Activated CD8-positive, alpha-beta memory T cell treated with anti-CD3 and anti-CD28 coated beads, Interleukin-2, amount 10 ng/mL, durations not matched to agents 7 days and 5 days (primary cell): ENCODE measurements around the gene VPS18. TPM values are rescaled to one million over a fixed set of nuclear protein-coding genes. Genes with fewer than 3 reads are reported as not detected.

ENCODE experiments used
- ATAC-seq: fragments of 150-1000 bp; cut with Tn5 transposase; one replicate; pipeline ENCODE4 v1.10.0; 2021; ENCODE audit warnings: moderate library complexity
- CTCF ChIA-PET: fragments of 350-600 bp; sonication (Branson Sonifier 250); formaldehyde crosslinking; loops from one replicate; lab custom pipeline; 2021; ENCODE audit warnings: antibody characterized with exemption; lab: Charles Lee
- DNase-seq: peaks from one replicate; pipeline ENCODE4 v3.0.0-alpha.2; 2020
- H3K27ac Mint-ChIP-seq: one replicate; pipeline ENCODE4 v1.8.0; 2021; ENCODE audit warnings: mild to moderate bottlenecking, mixed read lengths
- H3K27me3 Mint-ChIP-seq: one replicate; pipeline ENCODE4 v1.8.0; 2021; ENCODE audit warnings: mixed read lengths
- H3K36me3 Mint-ChIP-seq: one replicate; pipeline ENCODE4 v1.8.0; 2021; ENCODE audit warnings: mild to moderate bottlenecking, mixed read lengths
- H3K4me1 Mint-ChIP-seq: one replicate; pipeline ENCODE4 v1.8.0; 2021; ENCODE audit warnings: mixed read lengths
- H3K4me3 Mint-ChIP-seq: one replicate; pipeline ENCODE4 v1.8.0; 2021; ENCODE audit warnings: mild to moderate bottlenecking, moderate library complexity, mixed read lengths
- H3K9me3 Mint-ChIP-seq: one replicate; pipeline ENCODE4 v1.8.0; 2022; ENCODE audit warnings: low read depth, mixed read lengths
- total RNA-seq, 2 experiments: library from RNA; stranded (reverse); gene quantifications; one replicate each; pipeline ENCODE4 v1.2.3, GENCODE V29; 2021

VPS18 gene
- total RNA-seq, 2 experiments from 2014 or later: 16.9 to 19.5 TPM

DNA sequence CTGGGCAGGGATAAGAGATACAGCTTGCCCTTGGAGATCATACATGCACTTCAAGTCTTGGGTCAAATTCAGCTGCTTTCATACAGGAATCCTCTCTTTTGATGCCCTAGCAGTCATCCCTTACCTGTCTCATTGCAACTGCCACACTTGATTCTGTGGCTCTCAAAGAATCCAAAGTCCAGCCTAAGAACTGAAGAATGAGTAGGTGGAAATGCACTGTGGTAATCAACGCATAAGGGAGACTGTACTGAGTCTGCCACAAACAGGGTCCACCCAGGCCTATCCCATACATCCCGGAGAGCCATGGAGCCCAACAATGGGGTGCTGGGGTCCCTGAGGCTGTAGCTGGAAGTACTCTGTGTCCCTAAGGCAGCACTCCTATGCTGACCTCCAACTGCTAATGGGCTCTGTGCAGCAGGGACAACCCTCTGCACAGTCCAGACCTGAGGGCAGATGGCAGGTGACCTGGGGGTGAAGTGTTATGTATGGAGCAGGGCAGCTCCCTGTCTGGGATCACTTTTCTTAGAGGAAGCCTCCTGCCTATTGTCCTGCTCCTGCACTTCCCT is 1.7 kb upstream of the VPS18 start:
- Mint-ChIP-seq H3K4me1 (peaks cover 32% of the 10 kb centered on the region), H3K27ac (no peak overlapping the region)

DNA sequence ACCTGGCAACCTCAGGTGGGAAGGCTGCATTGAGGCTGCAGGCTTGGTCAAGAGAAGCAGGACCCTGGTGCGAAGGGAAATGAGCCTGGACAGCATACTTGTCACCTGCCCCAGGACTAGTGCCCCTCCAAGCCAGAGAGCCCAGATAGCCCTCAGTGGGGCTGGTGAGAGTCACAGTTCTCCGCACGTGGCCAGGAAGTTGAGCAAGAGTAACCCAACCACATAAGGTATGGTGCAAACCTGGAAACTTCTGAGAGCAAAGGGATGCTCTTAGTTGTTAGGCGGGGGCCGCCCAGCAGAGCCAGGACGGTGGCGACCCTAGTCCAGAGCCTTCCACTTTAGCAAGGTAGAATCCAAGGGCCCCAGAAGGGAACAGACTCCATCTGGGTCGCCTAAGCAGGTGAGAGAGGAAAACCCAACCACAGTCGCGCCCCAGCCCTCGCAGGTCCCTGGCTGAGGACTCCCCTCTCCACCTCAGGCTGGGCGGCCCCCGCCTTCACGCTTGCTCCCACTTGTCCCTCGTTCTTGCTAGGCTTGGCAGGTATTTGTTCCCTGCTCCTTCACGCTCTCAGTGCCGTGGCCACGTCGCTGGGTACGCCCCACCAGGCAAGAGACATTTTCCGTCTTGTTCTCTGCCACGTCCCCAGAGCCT is 1.1 kb upstream of the VPS18 start:
- no peak overlapping the region for H3K27ac Mint-ChIP-seq

More for the DNA sequence above, 1.7 kb upstream of the VPS18 start:
- no peak for DNase-seq
- CTCF ChIA-PET: interaction anchor here (0.6 to 5.9 kb wide), 23 partner anchors 10 to 327 kb away, joined by 3 to 223 read pairs (median 5); partner anchors contain the start of gene RHOV
- ATAC-seq: no peak
- H3K4me3 Mint-ChIP-seq: no peak overlapping the region
- H3K27me3 Mint-ChIP-seq: no peaks in the 10 kb centered on the region
- no peaks in the 10 kb centered on the region for H3K9me3 Mint-ChIP-seq
- peaks cover 7% of the 10 kb centered on the region for H3K36me3 Mint-ChIP-seq

DNA sequence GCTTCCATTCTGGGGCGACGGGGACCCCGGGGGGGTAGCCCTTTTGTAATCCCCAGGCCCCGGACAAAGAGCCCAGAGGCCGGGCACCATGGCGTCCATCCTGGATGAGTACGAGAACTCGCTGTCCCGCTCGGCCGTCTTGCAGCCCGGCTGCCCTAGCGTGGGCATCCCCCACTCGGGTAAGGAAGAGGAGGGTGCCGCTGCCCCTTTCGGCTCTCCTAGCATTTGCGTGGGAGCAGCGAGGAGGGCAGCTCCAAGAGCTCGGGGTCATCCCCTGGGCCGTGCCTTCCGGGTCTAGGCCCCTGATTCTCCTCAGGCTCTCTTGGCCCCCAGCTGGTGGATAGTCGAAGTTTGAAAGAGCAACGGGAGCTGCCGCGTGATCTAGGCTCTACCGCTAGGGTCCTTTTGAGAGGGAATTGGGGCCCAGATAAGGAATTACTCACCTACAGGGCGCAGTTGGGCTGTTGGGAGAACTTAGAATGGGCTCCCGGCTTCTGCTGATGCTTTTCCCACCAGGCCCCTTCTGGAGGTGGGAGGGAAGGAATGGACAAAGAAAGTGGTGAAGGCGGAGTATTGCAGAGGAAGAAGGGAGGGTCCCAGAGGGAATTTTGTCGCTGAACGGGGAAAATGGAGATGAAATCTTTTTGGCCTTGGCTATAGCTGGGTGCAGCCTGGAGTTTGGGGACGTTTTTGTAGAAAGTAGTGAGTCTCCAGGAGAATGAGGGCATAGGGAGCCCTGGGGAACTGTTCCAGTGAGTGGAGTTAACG is 615 bp downstream of the VPS18 start:
- Mint-ChIP-seq H3K9me3 (no peaks in the 10 kb centered on the region), H3K4me1 (peaks cover 32% of the 10 kb centered on the region), H3K27ac (peak overlapping the region; percentile 94), H3K4me3 (peak overlapping the region; percentile 98), H3K36me3 (peaks cover 15% of the 10 kb centered on the region), H3K27me3 (no peaks in the 10 kb centered on the region)
- CTCF ChIA-PET: interaction anchor here (0.6 to 11.3 kb wide), 49 partner anchors 10 to 439 kb away, joined by 3 to 406 read pairs (median 5); partner anchors contain the start of genes CCDC32, CHP1, DNAJC17 and EXD1
- DNase-seq (peak; percentile 81), ATAC-seq (peak; percentile 63)

More for the DNA sequence above, 1.1 kb upstream of the VPS18 start:
- H3K27me3 Mint-ChIP-seq: no peaks in the 10 kb centered on the region
- H3K4me3 Mint-ChIP-seq: peak overlapping the region; percentile 98
- peaks cover 32% of the 10 kb centered on the region for H3K4me1 Mint-ChIP-seq
- CTCF ChIA-PET: interaction anchor here (1.4 to 11.3 kb wide), 11 partner anchors 13 to 195 kb away, joined by 5 to 406 read pairs (median 24); partner anchors contain the start of gene RHOV
- H3K9me3 Mint-ChIP-seq: no peaks in the 10 kb centered on the region
- ATAC-seq (no peak), DNase-seq (no peak)
- H3K36me3 Mint-ChIP-seq: peaks cover 7% of the 10 kb centered on the region

DNA sequence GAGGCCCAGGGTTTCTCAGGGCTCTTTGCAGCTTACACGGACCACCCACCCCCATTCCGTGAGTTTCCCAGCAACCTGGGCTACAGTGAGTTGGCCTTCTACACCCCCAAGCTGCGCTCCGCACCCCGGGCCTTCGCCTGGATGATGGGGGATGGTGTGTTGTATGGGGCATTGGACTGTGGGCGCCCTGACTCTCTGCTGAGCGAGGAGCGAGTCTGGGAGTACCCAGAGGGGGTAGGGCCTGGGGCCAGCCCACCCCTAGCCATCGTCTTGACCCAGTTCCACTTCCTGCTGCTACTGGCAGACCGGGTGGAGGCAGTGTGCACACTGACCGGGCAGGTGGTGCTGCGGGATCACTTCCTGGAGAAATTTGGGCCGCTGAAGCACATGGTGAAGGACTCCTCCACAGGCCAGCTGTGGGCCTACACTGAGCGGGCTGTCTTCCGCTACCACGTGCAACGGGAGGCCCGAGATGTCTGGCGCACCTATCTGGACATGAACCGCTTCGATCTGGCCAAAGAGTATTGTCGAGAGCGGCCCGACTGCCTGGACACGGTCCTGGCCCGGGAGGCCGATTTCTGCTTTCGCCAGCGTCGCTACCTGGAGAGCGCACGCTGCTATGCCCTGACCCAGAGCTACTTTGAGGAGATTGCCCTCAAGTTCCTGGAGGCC is 5.4 kb downstream of the VPS18 start:
- CTCF ChIA-PET: interaction anchor here (1.0 to 11.3 kb wide), 3 partner anchors 15 to 42 kb away, joined by 3 to 406 read pairs (median 4); no protein-coding TSS in a partner anchor
- Mint-ChIP-seq H3K9me3 (no peaks in the 10 kb centered on the region), H3K4me3 (no peak overlapping the region), H3K36me3 (peaks cover 23% of the 10 kb centered on the region), H3K27ac (no peak overlapping the region), H3K4me1 (peaks cover 36% of the 10 kb centered on the region), H3K27me3 (no peaks in the 10 kb centered on the region)
- DNase-seq (no peak), ATAC-seq (no peak)

DNA sequence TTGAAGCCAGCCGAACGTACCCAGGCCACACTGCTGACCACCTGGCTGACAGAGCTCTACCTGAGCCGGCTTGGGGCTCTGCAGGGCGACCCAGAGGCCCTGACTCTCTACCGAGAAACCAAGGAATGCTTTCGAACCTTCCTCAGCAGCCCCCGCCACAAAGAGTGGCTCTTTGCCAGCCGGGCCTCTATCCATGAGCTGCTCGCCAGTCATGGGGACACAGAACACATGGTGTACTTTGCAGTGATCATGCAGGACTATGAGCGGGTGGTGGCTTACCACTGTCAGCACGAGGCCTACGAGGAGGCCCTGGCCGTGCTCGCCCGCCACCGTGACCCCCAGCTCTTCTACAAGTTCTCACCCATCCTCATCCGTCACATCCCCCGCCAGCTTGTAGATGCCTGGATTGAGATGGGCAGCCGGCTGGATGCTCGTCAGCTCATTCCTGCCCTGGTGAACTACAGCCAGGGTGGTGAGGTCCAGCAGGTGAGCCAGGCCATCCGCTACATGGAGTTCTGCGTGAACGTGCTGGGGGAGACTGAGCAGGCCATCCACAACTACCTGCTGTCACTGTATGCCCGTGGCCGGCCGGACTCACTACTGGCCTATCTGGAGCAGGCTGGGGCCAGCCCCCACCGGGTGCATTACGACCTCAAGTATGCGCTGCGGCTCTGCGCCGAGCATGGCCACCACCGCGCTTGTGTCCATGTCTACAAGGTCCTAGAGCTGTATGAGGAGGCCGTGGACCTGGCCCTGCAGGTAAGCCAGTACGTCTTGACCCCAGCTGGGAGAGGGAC is 6.2 kb downstream of the VPS18 start:
- CTCF ChIA-PET: interaction anchor here (1.0 to 11.3 kb wide), 2 partner anchors 16 to 42 kb away, joined by 3 to 406 read pairs; no protein-coding TSS in a partner anchor
- Mint-ChIP-seq H3K9me3 (no peaks in the 10 kb centered on the region), H3K4me3 (no peak overlapping the region), H3K27me3 (no peaks in the 10 kb centered on the region), H3K27ac (no peak overlapping the region), H3K36me3 (peaks cover 23% of the 10 kb centered on the region), H3K4me1 (peaks cover 30% of the 10 kb centered on the region)
- ATAC-seq: no peak
- no peak for DNase-seq

DNA sequence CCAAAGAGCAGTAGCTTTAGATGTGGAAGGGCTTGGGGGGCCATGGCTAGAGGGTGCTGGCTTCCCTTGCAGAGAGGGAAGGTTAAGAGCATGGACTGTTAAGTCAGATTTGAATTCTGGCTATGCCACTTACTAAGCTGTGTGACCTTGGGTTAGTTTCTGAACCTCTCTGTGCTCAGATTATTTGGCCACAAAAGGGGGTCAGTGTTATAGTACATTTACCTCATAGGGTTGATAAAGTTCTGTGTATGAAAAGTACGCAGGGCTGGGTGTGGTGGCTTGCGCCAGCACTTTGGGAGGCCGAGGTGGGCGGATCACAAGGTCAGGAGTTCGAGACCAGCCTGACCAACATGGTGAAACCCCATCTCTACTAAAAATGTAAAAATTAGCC is 6.8 kb downstream of the VPS18 start:
- Mint-ChIP-seq H3K9me3 (no peaks in the 10 kb centered on the region), H3K4me1 (peaks cover 24% of the 10 kb centered on the region), H3K27ac (no peak overlapping the region), H3K4me3 (no peak overlapping the region), H3K27me3 (no peaks in the 10 kb centered on the region), H3K36me3 (peaks cover 22% of the 10 kb centered on the region)
- CTCF ChIA-PET: interaction anchor here (0.7 to 11.3 kb wide), 4 partner anchors 16 to 106 kb away, joined by 3 to 406 read pairs (median 4); no protein-coding TSS in a partner anchor
- ATAC-seq (no peak), DNase-seq (no peak)

DNA sequence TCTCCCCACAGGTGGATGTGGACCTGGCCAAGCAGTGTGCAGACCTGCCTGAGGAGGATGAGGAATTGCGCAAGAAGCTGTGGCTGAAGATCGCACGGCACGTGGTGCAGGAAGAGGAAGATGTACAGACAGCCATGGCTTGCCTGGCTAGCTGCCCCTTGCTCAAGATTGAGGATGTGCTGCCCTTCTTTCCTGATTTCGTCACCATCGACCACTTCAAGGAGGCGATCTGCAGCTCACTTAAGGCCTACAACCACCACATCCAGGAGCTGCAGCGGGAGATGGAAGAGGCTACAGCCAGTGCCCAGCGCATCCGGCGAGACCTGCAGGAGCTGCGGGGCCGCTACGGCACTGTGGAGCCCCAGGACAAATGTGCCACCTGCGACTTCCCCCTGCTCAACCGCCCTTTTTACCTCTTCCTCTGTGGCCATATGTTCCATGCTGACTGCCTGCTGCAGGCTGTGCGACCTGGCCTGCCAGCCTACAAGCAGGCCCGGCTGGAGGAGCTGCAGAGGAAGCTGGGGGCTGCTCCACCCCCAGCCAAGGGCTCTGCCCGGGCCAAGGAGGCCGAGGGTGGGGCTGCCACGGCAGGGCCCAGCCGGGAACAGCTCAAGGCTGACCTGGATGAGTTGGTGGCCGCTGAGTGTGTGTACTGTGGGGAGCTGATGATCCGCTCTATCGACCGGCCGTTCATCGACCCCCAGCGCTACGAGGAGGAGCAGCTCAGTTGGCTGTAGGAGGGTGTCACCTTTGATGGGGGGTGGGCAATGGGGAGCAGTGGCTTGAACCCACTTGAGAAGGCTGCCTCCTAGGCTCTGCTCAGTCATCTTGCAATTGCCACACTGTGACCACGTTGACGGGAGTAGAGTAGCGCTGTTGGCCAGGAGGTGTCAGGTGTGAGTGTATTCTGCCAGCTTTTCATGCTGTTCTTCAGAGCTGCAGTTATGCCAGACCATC is 8.6 kb downstream of the VPS18 start:
- H3K4me3 Mint-ChIP-seq: no peak overlapping the region
- peaks cover 33% of the 10 kb centered on the region for H3K4me1 Mint-ChIP-seq
- H3K36me3 Mint-ChIP-seq: peaks cover 16% of the 10 kb centered on the region
- H3K9me3 Mint-ChIP-seq: no peaks in the 10 kb centered on the region
- CTCF ChIA-PET: interaction anchor here (0.5 to 11.3 kb wide), 25 partner anchors 7 to 588 kb away, joined by 3 to 406 read pairs (median 6); partner anchors contain the start of genes CHAC1, RAD51 and VPS18
- H3K27me3 Mint-ChIP-seq: no peaks in the 10 kb centered on the region
- no peak for ATAC-seq
- H3K27ac Mint-ChIP-seq: peak overlapping the region; percentile 69
- no peak for DNase-seq

DNA sequence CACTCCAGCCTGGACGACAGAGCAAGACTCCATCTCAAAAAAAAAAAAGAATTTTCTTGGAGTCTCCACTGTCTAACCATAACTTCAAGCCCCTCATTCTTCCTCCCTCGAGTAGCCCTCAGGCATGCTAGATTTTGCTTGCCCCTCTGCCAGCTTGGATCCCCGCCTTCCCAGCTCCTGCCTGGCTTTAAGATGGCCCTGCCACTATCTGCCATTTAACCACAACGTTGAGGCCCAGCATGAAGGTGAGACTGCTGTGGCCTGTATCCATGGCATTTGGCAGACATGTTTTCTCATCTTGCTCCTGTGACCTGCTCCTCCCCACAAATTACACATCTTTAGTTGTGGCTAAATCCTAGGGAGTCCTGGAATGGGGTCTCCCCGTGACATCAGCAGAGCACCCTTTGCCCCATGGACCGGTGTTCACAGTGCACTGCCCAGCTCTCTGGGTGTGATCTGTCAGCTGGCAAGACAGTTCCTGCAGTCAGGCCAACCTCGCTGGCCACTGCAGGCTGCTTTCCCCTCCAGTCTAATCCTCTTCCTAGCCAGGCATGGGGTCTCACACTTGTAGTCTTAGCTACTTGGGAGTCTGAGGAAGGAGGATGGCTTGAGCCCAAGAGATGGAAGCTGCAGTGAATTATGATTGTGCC is 10.4 kb downstream of the VPS18 start:
- DNase-seq (no peak), ATAC-seq (no peak)
- H3K9me3 Mint-ChIP-seq: no peaks in the 10 kb centered on the region
- no peak overlapping the region for H3K27ac Mint-ChIP-seq
- CTCF ChIA-PET: interaction anchor here (0.6 to 11.3 kb wide), 47 partner anchors 9 to 428 kb away, joined by 3 to 406 read pairs (median 4); partner anchors contain the start of genes CHAC1, DLL4, EXD1 and NUSAP1
- H3K4me1 Mint-ChIP-seq: peaks cover 33% of the 10 kb centered on the region
- H3K36me3 Mint-ChIP-seq: peaks cover 10% of the 10 kb centered on the region
- no peaks in the 10 kb centered on the region for H3K27me3 Mint-ChIP-seq
- H3K4me3 Mint-ChIP-seq: no peak overlapping the region

DNA sequence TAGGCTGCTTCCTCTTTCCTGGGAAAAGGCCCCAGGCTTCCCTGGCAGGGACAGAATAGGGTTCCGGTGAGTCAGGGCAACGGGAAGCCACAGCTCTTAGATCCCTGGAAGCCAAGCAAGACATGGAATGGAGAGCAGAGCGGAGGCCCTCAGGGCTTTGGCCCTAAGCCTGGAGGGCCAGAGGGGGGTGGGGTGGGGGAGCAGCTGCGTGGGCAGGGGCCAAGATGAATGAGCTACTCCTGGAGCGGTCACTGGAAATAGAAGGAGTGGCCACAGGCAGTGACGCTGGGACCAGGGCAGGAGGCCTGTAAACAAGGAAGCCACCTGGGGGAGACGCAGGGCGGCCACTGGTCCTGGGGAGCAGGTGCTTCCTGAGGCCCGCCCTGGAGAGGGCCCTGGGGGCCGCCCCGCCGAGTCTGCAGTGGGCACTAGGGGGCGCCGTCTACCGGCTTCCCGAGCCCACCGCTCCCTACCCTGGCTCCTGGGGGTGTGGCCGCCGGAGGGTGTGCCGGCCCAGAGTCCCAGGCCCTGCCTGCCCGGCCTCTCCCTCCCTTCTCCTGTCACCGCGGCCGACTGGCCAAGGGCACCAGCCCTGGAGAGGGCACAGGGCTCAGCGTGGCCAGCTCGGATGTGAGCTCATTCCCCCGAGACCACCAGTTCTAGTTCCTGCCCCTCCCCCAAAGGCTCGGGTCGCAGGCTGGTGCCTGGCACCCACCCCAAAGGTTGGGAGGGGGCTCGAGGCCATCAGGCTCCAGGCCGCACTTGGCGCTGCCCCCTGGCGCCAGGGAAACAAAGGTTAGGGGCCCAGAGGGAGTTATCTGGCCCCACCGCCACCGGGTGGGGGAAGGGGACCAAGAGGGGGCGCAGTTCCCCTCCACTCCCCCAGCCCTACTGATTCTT is 12.1 kb downstream of the VPS18 start:
- peaks cover 8% of the 10 kb centered on the region for H3K36me3 Mint-ChIP-seq
- H3K4me1 Mint-ChIP-seq: peaks cover 28% of the 10 kb centered on the region
- H3K4me3 Mint-ChIP-seq: peak overlapping the region; percentile 64
- H3K27ac Mint-ChIP-seq: peak overlapping the region; percentile 41
- CTCF ChIA-PET: interaction anchor here (0.7 to 10.7 kb wide), 28 partner anchors 8 to 379 kb away, joined by 3 to 102 read pairs (median 4); partner anchors contain the start of genes CHAC1, DLL4 and VPS18
- ATAC-seq (peak; percentile 87), DNase-seq (peak; percentile 82)
- H3K9me3 Mint-ChIP-seq: no peaks in the 10 kb centered on the region
- no peaks in the 10 kb centered on the region for H3K27me3 Mint-ChIP-seq
